ENCODE data around the gene APBB2.
"Not testable (repeated sequence)": the region's sequence is repeated elsewhere in the genome, so short reads cannot be mapped to it uniquely, and the experiment has no call there.

Gene APBB2

DNA sequence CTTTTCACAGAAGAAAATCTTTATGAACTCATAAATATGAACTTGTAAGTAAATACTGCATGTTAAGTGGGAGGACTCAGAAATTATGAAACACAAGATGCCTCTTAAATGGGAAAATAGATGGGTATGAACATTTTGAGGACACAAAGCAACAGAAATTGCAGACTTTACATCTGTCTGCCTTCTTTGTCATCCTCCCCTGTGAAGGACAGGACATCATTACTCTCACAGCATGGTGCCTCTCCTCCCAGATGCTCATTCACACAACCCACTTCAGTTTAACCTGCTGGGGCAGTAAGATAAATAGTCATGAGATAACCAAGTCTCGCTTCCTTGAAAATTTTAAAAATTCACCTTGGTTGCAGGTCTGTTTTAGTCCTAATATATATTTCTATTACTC, 144.5 kb downstream of the APBB2 start:
- no peak for DNase-seq (ENCODE audit: low read depth in 3 of 3, low spot score in 1 of 3)

GRCh38 chr4:41069257-41069656, 145.1 kb downstream of the APBB2 start:
- no peak for DNase-seq (ENCODE audit: low read depth in 3 of 3, low spot score in 1 of 3)

GRCh38 chr4:41067369-41067768, 147.0 kb downstream of the APBB2 start:
- no peak for DNase-seq (ENCODE audit: low read depth in 3 of 3, low spot score in 1 of 3)

- DNase-seq (ENCODE audit: low read depth in 3 of 3, low spot score in 1 of 3) = no peak
Measured at GRCh38 chr4:41066049-41066448, 148.3 kb downstream of the APBB2 start.

DNA sequence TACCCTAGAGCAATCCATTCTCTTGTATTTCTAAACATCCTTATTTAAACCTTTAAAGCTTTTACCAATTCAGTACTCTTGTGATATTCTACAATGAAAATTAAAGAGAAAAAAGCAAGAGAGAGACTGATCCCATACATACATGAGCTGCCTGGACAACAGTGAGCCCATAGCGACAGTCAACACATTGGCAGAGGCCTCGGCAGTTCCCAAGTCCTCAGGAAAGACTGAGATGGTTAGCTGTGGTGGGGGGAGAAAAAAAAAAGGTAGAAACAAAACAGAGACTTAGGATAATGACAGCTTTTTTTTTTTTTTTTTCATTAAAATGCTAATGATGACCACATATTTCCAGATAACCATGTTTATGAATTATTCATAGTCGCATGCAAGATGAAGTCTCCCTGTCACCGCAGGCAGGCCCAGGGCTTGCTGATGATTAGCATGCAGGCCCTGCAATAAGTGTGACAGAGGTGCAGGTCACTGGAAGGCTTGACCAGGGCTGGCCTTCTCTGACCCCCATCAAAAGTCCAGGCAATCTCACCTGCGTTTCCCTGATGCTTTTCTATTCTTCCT, 148.8 kb downstream of the APBB2 start:
- no peak for DNase-seq (ENCODE audit: low read depth in 3 of 3, low spot score in 1 of 3)

DNA sequence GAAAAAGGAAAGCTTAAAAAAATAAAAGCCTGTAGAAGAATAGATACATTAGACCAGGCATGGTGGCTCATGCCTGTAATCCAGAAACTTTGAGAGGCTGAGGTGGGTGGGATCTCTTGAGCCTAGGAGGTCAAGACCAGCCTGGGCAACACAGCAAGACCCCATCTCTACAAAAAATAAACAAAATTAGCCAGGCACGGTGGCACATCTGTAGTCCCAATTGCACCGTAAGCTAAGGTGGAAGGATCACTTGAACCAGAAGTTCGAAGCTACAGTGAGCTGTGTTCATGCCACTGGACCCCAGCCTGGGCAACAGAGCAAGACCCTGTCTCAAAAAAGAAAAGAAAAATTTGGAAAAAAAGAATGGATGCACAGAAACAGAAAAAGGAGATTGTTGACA, 149.4 kb downstream of the APBB2 start:
- DNase-seq (ENCODE audit: low read depth in 3 of 3, low spot score in 1 of 3) = no peak

DNA sequence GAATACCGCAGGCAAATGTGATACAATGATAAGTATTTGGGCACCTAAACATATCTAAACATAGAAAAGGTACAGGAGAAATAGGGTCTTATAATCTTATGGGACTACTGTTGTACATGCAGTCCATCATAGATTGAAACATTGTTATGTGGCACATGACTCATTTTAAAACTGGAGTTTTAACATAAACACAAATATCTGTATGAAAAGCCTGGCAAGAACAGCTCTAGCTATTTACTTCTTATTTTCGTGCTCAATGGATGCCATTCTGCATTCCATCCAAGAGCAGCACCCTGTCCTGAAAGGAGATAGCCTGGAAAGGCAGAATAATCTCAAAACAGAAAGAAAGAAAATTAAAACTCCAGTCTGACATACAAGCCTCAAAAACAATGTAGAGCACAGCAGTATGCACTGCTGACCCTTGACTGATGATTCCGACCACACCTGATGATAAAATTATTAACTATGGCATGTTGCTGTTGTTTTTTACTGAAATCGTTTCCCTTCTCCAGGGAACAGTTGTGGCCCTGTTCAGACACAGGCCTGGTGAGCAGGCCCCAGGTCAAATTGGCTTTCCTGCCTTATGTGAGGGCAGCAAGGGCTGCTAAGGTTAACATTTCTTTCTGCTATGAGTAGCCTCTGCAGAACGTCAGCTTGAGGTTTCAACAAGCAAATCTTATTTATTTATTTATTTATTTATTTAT, 152.7 kb downstream of the APBB2 start:
- no peak for DNase-seq (ENCODE audit: low read depth in 3 of 3, low spot score in 1 of 3)

DNA sequence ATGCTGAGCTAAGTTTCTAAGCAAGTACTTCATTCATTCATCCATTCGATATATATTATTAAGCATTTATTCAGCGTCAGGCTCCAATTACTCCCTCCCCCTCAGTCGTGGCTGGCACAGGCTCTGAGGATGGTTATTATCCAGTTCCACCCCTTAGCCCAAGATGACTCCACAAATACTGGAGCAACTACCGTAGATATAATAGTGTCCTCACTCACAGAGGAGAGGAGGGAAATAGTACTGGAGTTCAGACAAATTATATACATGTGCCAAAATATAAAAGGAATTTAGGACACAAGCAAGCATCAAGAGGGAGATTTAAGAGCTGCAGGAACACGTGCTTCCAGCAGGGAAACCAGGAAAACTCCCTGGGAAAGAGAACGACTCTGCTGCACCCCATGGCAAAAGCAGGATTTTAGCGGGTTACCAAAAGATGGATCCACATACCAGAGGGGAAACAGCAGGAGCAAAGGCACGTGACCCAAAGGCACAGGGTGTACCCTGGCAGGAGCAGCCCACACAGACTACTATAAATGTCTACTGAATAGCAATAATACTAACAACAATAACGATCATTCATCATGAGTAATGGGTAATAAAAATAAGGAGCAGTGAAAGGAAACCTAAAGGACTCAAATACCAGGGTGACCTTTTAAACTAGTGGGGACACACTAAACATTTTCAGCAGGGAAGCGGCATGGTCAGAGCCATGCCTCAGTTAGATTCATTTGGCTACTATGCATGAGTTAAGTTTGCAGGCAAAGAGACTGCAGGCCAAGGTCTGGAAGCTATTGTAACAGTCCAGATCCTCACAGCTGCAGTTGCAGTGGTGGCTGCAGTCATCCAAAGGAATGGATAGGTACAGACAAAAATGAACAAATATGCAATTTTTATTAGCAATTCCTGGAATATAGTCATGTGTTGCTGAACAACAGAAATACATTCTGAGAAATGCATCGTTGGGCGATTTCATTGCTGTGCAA, 153.7 kb downstream of the APBB2 start:
- DNase-seq (ENCODE audit: low read depth in 3 of 3, low spot score in 1 of 3) = no peak

GRCh38 chr4:41059411-41059810, 154.9 kb downstream of the APBB2 start:
- not testable (repeated sequence) for DNase-seq (ENCODE audit: low read depth in 3 of 3, low spot score in 1 of 3)

DNA sequence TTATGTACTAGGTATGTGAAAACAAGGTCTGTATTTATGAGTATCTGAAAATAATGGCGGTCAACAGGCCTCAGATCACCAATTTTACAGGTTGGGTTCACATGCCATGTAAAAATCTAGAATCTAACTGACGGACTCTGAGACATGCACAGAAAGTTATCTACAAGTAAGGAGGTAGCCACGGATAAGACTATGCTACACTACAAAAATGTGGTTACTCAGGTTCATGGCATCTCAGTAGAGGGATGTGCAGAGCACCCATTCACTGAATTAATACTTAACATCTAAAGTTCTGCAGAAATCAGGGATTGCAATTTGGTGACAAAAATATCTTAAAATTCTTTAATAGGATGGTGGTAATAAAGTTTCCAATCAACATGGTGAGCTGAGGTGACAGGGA, 155.9 kb downstream of the APBB2 start:
- no peak for DNase-seq (ENCODE audit: low read depth in 3 of 3, low spot score in 1 of 3)

GRCh38 chr4:41057467-41057866, 156.9 kb downstream of the APBB2 start:
- no peak for DNase-seq (ENCODE audit: low read depth in 3 of 3, low spot score in 1 of 3)

- DNase-seq (ENCODE audit: low read depth in 3 of 3, low spot score in 1 of 3) = no peak
Measured at GRCh38 chr4:41052287-41052686, 162.1 kb downstream of the APBB2 start.

DNA sequence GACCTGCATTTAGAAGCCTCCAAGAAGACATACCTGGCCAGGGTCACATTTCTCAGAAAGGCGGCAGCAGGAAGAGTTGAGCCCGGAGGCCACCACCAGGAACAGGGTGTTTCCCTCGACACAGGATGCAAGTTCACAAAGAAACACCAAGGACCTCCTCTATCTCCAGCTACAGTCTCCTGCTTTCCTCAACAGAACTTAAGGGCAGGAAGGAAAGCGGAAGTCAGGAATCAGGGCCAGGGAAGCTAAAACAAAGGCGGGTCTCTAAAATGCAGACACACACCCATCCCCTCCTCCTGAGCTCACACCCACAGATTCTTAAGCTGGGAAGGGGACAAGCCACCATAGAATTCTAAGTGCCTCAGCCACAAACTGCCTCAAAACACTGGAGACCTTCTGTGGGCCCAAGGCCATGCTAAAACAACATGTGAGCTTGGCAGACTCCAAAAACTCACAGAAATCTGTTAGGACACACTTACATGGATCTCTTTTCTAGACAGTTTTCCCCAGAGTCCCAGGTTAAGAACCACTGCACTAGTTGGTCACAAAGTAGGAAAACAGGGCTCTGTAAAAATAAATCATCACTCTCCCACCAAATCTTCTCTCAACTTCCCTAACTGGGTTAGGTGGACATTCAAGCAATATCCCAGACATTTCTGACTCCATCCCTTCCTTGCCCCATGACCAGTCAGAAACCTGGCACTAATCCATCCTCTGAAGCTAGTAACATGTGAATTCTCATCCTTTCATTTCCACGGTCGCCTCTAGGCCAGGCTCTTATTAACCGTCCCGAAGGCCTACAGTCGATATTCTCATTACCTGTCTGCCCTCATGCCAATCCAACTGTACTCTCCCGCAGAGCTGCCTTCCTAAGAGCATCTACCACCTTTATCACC, 163.2 kb downstream of the APBB2 start:
- no peak for DNase-seq (ENCODE audit: low read depth in 3 of 3, low spot score in 1 of 3)

GRCh38 chr4:41050116-41050515, 164.2 kb downstream of the APBB2 start:
- no peak for DNase-seq (ENCODE audit: low read depth in 3 of 3, low spot score in 1 of 3)

DNA sequence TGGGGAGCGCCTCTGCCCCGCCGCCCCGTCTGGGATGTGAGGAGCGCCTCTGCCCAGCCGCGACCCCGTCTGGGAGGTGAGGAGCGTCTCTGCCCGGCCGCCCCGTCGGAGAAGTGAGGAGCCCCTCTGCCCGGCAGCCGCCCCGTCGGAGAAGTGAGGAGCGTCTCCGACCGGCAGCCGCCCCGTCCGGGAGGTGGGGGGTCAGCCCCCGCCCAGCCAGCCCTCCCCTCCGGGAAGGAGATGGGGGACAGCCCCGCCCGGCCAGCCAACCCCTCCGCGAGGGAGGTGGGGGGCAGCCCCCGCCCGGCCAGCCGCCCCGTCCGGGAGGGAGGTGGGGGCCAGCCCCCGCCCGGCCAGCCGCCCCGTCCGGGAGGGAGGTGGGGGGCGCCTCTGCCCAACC, 165.2 kb downstream of the APBB2 start:
- not testable (repeated sequence) for DNase-seq (ENCODE audit: low read depth in 3 of 3, low spot score in 1 of 3)

DNA sequence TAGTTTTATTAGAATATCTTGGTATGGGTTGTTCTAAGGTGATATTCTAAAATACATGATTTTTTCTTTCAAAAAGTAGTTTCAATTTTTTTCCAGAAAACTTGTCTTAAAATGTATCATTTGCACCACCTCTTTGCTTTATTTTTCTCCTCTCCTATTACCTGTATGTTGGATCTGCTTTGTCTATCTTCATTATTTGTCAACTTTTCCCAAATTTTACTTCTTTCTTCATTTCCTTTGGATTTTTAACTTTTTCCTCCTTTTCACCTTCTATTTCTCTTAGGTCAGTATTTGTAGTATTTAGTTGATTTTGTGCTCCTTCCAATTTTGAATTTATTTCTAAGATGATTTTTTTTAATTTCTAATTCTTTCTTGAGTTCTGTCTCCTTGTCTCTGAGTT, 169.6 kb downstream of the APBB2 start:
- DNase-seq (ENCODE audit: low read depth in 3 of 3, low spot score in 1 of 3) = no peak

GRCh38 chr4:41044165-41044564, 170.2 kb downstream of the APBB2 start:
- no peak for DNase-seq (ENCODE audit: low read depth in 3 of 3, low spot score in 1 of 3)

DNA sequence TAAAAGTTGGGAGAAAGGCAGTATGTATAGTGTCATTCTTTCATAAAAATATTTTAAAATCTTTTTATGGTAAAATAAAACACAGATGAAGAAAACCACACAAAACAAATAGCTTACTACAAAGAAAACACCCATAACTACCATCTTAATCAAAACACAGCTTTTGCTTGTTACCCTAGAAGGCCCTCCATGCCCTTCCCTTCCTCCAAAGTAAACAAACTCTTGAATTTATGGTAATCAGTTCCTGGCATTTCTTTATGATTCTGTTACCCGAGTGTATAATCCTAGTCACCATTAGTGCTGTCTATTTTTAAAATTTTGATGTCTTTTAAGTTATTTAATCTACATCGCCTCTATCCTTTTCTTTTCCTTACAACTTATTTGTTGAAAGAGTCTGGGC, 170.9 kb downstream of the APBB2 start:
- DNase-seq (ENCODE audit: low read depth in 3 of 3, low spot score in 1 of 3) = no peak

DNA sequence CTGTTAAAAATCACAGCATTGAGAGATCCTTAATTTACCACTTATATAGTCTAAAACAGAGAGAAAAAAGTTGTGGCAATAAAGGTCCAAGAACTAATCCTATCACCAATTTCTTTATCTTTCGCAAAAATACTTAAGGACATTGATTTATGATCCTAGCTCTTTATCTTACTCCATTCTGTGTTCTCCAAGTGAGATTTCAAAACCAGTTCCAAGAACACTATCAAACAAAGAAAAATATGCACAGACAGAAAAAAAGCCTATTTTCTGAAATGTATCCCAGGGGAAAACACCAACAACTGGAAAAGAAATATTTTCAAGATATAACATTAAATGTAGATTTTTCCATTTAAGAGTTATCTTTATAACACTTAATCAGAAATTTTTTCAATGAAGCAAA, 172.8 kb downstream of the APBB2 start:
- DNase-seq (ENCODE audit: low read depth in 3 of 3, low spot score in 1 of 3) = no peak

GRCh38 chr4:41039317-41039716, 175.0 kb downstream of the APBB2 start:
- DNase-seq (ENCODE audit: low read depth in 3 of 3, low spot score in 1 of 3) = no peak

DNA sequence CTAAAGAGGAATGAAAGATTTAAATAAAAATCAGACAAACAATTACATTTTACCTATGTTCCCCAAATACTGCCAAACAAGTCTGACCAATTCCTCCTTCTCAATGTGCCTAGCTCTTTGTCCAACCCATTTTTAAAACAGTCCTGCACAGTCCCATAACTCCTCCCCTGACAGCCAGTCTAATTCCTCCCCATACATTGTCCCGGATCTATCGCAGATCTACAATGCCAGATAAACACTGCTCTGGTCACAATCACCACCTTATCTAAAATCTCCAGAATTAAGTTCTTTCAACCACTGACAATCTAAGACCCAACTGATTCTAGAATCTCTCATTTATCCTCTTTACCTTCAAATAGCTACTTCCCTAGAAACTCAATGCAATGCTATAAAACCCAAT, 176.0 kb downstream of the APBB2 start:
- no peak for DNase-seq (ENCODE audit: low read depth in 3 of 3, low spot score in 1 of 3)

Measured in stimulated activated CD4-positive, alpha-beta T cell treated with anti-CD3 and anti-CD28 coated beads, TNF-alpha, amount 100 ng/mL, for 1 hour (primary cell).